ENCODE measurements around the gene STAMBPL1.

The STAMBPL1 gene

DNA sequence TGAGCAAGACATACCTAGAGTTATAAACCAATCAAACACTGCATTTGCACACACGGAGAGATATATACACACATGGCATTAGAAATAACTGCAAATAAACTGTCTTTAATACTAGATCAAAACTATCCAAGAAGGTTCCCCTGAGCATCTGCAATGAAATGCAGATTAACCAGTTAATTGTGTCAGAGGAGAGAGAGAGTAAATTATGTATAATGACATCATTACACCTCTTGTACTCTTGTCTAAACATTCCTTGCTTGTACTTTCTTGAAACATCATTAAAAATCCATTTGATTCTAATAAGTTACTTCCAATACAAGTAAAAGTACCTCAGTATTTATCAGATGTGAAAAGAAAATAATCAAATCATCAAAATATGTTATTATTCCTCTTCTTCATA lies 29.3 kb upstream of the STAMBPL1 start:
- no peaks in the 10 kb centered on the region for H3K4me1 ChIP-seq (ENCODE audit: control insufficient read depth in 2 of 2, insufficient read depth in 1 of 2, low read depth in 1 of 2, low read length in 2 of 2)
- DNase-seq (ENCODE audit: low spot score) = no peak
- H2AFZ ChIP-seq (ENCODE audit: low read length) = no peak overlapping the region
- no peak overlapping the region for H2BK15ac ChIP-seq (ENCODE audit: low read length)
- H2AK5ac ChIP-seq (ENCODE audit: low read depth, low read length) = no peak overlapping the region
- no peak overlapping the region for H2BK120ac ChIP-seq (ENCODE audit: low read depth, low read length)
- H2BK12ac ChIP-seq (ENCODE audit: low read length) = no peak overlapping the region
- no CpG with 5 or more reads among the region's 1 CpG for WGBS, 2 donors (ENCODE audit: extremely low coverage in 2 of 2, insufficient read length in 2 of 2, insufficient replicate concordance in 1 of 2)
- no peak overlapping the region for H3K9ac ChIP-seq (ENCODE audit: low read depth, low read length, poor library complexity)
- H3K36me3 ChIP-seq (replicated peaks in 1 of 2; ENCODE audit: control insufficient read depth in 2 of 2, insufficient read depth in 2 of 2, low read length in 2 of 2) = no peaks in the 10 kb centered on the region
- H4K8ac ChIP-seq (ENCODE audit: low read depth, low read length) = no peak overlapping the region
- no peak overlapping the region for H2BK5ac ChIP-seq (ENCODE audit: low read length)
- no peaks in the 10 kb centered on the region for H3K27me3 ChIP-seq (ENCODE audit: control insufficient read depth in 3 of 3, insufficient read depth in 3 of 3, low read depth in 1 of 3, low read length in 3 of 3)
- no peak overlapping the region for H4K91ac ChIP-seq (ENCODE audit: low read depth, low read length, poor library complexity)
- no peaks in the 10 kb centered on the region for H3K9me3 ChIP-seq (replicated peaks in 1 of 2; ENCODE audit: control insufficient read depth in 2 of 2, insufficient read depth in 1 of 2, low read depth in 1 of 2, low read length in 2 of 2)
- H3K27ac ChIP-seq (replicated peaks; ENCODE audit: low read length) = no peak overlapping the region
- no peak overlapping the region for H3K4me2 ChIP-seq (ENCODE audit: insufficient read depth, low read length, poor library complexity, severe bottlenecking)
- no peaks in the 10 kb centered on the region for H3K79me1 ChIP-seq (ENCODE audit: low read depth, low read length)
- H3K4ac ChIP-seq (ENCODE audit: low read length) = no peak overlapping the region
- H3K23ac ChIP-seq (ENCODE audit: low read depth, low read length, poor library complexity) = no peak overlapping the region
- no peak overlapping the region for H3K18ac ChIP-seq (ENCODE audit: low read length)
- H3K4me3 ChIP-seq (ENCODE audit: low read length in 2 of 2) = no peak overlapping the region
- H3K14ac ChIP-seq (ENCODE audit: low read length) = no peak overlapping the region

DNA sequence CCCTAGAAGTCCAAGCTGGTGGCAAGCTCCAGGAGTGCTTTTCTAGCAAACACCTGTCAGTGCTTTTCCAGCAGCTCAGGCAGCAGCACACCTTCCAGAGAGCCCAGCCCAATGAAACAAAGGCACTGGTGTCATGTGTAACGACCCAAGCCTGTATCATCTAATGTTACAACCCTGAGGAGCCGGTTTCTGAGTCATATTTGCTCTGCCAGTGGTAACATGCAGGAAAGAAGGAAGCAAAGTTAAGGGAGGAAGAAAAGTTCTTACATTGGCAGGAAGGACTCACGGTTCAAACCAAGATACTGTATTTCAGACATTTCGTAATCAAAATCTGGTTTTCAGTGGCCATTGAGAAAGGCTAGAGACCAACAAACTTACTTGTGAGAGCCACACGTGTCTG lies 28.3 kb upstream of the STAMBPL1 start, which contains the start of gene ANKRD22:
TSS of gene ANKRD22 (minus strand) at position 139 of the 400 bp plus-strand sequence. CDS start 237 bp downstream, outside the sequence.
- Histone ChIP-seq H3K9me3 (replicated peaks in 1 of 2; ENCODE audit: control insufficient read depth in 2 of 2, insufficient read depth in 1 of 2, low read depth in 1 of 2, low read length in 2 of 2) (no peaks in the 10 kb centered on the region), H3K27me3 (ENCODE audit: control insufficient read depth in 3 of 3, insufficient read depth in 3 of 3, low read depth in 1 of 3, low read length in 3 of 3) (no peaks in the 10 kb centered on the region), H3K9ac (ENCODE audit: low read depth, low read length, poor library complexity) (no peak within 1 kb of the TSS), H3K4me2 (ENCODE audit: insufficient read depth, low read length, poor library complexity, severe bottlenecking) (no peak within 1 kb of the TSS), H2BK5ac (ENCODE audit: low read length) (no peak within 1 kb of the TSS), H2AFZ (ENCODE audit: low read length) (no peak within 1 kb of the TSS), H4K8ac (ENCODE audit: low read depth, low read length) (no peak within 1 kb of the TSS), H2BK15ac (ENCODE audit: low read length) (no peak within 1 kb of the TSS), H3K4ac (ENCODE audit: low read length) (no peak within 1 kb of the TSS), H3K14ac (ENCODE audit: low read length) (no peak within 1 kb of the TSS), H3K4me1 (ENCODE audit: control insufficient read depth in 2 of 2, insufficient read depth in 1 of 2, low read depth in 1 of 2, low read length in 2 of 2) (no peaks in the 10 kb centered on the region), H2BK120ac (ENCODE audit: low read depth, low read length) (no peak within 1 kb of the TSS), H4K91ac (ENCODE audit: low read depth, low read length, poor library complexity) (no peak within 1 kb of the TSS), H2AK5ac (ENCODE audit: low read depth, low read length) (no peak within 1 kb of the TSS), H3K23ac (ENCODE audit: low read depth, low read length, poor library complexity) (no peak within 1 kb of the TSS), H3K79me1 (ENCODE audit: low read depth, low read length) (no peaks in the 10 kb centered on the region), H3K4me3 (ENCODE audit: low read length in 2 of 2) (no peak within 1 kb of the TSS), H3K36me3 (replicated peaks in 1 of 2; ENCODE audit: control insufficient read depth in 2 of 2, insufficient read depth in 2 of 2, low read length in 2 of 2) (no peaks in the 10 kb centered on the region), H3K27ac (replicated peaks; ENCODE audit: low read length) (no peak within 1 kb of the TSS), H2BK12ac (ENCODE audit: low read length) (no peak within 1 kb of the TSS), H3K18ac (ENCODE audit: low read length) (no peak within 1 kb of the TSS)
- no peak for DNase-seq (ENCODE audit: low spot score)
- no CpG with 5 or more reads among the region's 5 CpGs for WGBS, 2 donors (ENCODE audit: extremely low coverage in 2 of 2, insufficient read length in 2 of 2, insufficient replicate concordance in 1 of 2)

DNA sequence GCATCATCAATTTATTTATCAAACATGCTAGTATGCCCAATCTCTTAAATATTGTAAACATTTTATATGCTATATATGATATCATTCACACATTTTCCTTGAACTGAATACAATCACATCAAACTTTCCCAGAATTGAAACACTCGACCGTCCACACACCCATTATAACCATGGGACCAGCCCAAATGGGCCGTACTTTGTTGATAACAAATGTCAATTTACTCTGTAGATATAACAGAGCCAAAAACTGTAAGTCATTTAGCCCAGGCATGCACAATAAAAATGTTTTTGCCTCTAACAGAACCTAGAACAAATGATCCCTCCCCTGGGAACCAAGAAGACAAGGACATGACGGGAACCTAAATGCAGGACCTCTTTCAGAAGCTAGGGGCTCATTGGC lies 27.7 kb upstream of the STAMBPL1 start:
- no peaks in the 10 kb centered on the region for H3K9me3 ChIP-seq (replicated peaks in 1 of 2; ENCODE audit: control insufficient read depth in 2 of 2, insufficient read depth in 1 of 2, low read depth in 1 of 2, low read length in 2 of 2)
- no peak overlapping the region for H2BK5ac ChIP-seq (ENCODE audit: low read length)
- H3K9ac ChIP-seq (ENCODE audit: low read depth, low read length, poor library complexity) = no peak overlapping the region
- H4K91ac ChIP-seq (ENCODE audit: low read depth, low read length, poor library complexity) = no peak overlapping the region
- H2BK15ac ChIP-seq (ENCODE audit: low read length) = no peak overlapping the region
- no peak overlapping the region for H3K4me3 ChIP-seq (ENCODE audit: low read length in 2 of 2)
- H2BK12ac ChIP-seq (ENCODE audit: low read length) = no peak overlapping the region
- DNase-seq (ENCODE audit: low spot score) = no peak
- no peak overlapping the region for H3K4me2 ChIP-seq (ENCODE audit: insufficient read depth, low read length, poor library complexity, severe bottlenecking)
- no peak overlapping the region for H3K14ac ChIP-seq (ENCODE audit: low read length)
- H3K23ac ChIP-seq (ENCODE audit: low read depth, low read length, poor library complexity) = no peak overlapping the region
- no peaks in the 10 kb centered on the region for H3K4me1 ChIP-seq (ENCODE audit: control insufficient read depth in 2 of 2, insufficient read depth in 1 of 2, low read depth in 1 of 2, low read length in 2 of 2)
- H3K27ac ChIP-seq (replicated peaks; ENCODE audit: low read length) = no peak overlapping the region
- no peak overlapping the region for H3K18ac ChIP-seq (ENCODE audit: low read length)
- H3K27me3 ChIP-seq (ENCODE audit: control insufficient read depth in 3 of 3, insufficient read depth in 3 of 3, low read depth in 1 of 3, low read length in 3 of 3) = no peaks in the 10 kb centered on the region
- H2BK120ac ChIP-seq (ENCODE audit: low read depth, low read length) = no peak overlapping the region
- WGBS, 2 donors (ENCODE audit: extremely low coverage in 2 of 2, insufficient read length in 2 of 2, insufficient replicate concordance in 1 of 2) = no CpG with 5 or more reads among the region's 4 CpGs
- H3K36me3 ChIP-seq (replicated peaks in 1 of 2; ENCODE audit: control insufficient read depth in 2 of 2, insufficient read depth in 2 of 2, low read length in 2 of 2) = no peaks in the 10 kb centered on the region
- H3K4ac ChIP-seq (ENCODE audit: low read length) = no peak overlapping the region
- H2AFZ ChIP-seq (ENCODE audit: low read length) = no peak overlapping the region
- no peaks in the 10 kb centered on the region for H3K79me1 ChIP-seq (ENCODE audit: low read depth, low read length)
- H4K8ac ChIP-seq (ENCODE audit: low read depth, low read length) = no peak overlapping the region
- H2AK5ac ChIP-seq (ENCODE audit: low read depth, low read length) = no peak overlapping the region

DNA sequence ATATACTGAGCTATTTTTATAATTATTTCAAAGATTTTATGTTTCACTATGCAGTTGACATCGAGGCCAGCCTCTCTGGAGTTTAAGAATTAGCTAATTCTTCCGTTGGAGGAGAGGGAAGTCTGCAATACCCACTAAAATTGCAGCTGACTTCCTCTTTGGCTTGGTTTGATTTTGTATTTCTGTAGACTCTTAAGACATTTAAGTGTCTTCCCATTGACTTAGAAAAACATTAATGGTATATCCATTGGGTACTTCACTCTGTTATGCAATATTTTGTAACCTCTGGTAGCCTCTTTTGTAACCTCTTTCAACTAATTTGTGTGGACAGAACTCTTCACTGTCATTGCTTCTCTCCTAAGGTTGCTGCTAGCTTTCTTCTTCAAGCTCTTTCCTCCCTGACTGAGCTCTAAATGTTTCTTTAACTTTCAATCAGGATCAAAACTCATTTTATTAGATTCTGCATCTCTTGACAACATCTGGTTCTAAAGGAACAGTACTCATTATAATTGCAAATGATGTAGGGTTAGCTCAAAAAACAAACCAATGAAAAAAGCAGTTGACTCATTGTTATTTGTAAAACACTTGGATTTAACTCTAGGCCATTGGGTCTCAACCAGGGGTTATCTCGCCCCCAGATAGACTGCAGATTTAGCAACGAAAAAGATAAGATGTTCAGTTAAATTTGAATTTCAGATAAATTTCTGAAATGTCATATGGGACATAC lies 26.7 kb upstream of the STAMBPL1 start:
- Histone ChIP-seq H3K23ac (ENCODE audit: low read depth, low read length, poor library complexity) (no peak overlapping the region), H3K14ac (ENCODE audit: low read length) (no peak overlapping the region), H2BK5ac (ENCODE audit: low read length) (no peak overlapping the region), H3K9ac (ENCODE audit: low read depth, low read length, poor library complexity) (no peak overlapping the region), H2AFZ (ENCODE audit: low read length) (no peak overlapping the region), H3K4me2 (ENCODE audit: insufficient read depth, low read length, poor library complexity, severe bottlenecking) (no peak overlapping the region), H3K79me1 (ENCODE audit: low read depth, low read length) (no peaks in the 10 kb centered on the region), H3K36me3 (replicated peaks in 1 of 2; ENCODE audit: control insufficient read depth in 2 of 2, insufficient read depth in 2 of 2, low read length in 2 of 2) (no peaks in the 10 kb centered on the region), H3K4me1 (ENCODE audit: control insufficient read depth in 2 of 2, insufficient read depth in 1 of 2, low read depth in 1 of 2, low read length in 2 of 2) (no peaks in the 10 kb centered on the region), H2BK12ac (ENCODE audit: low read length) (no peak overlapping the region), H3K27me3 (ENCODE audit: control insufficient read depth in 3 of 3, insufficient read depth in 3 of 3, low read depth in 1 of 3, low read length in 3 of 3) (no peaks in the 10 kb centered on the region), H3K27ac (replicated peaks; ENCODE audit: low read length) (no peak overlapping the region), H2BK15ac (ENCODE audit: low read length) (no peak overlapping the region), H4K8ac (ENCODE audit: low read depth, low read length) (no peak overlapping the region), H2BK120ac (ENCODE audit: low read depth, low read length) (no peak overlapping the region), H4K91ac (ENCODE audit: low read depth, low read length, poor library complexity) (no peak overlapping the region), H3K4me3 (ENCODE audit: low read length in 2 of 2) (no peak overlapping the region), H3K4ac (ENCODE audit: low read length) (no peak overlapping the region), H2AK5ac (ENCODE audit: low read depth, low read length) (no peak overlapping the region), H3K9me3 (replicated peaks in 1 of 2; ENCODE audit: control insufficient read depth in 2 of 2, insufficient read depth in 1 of 2, low read depth in 1 of 2, low read length in 2 of 2) (no peaks in the 10 kb centered on the region), H3K18ac (ENCODE audit: low read length) (no peak overlapping the region)
- no peak for DNase-seq (ENCODE audit: low spot score)
- WGBS, 2 donors (ENCODE audit: extremely low coverage in 2 of 2, insufficient read length in 2 of 2, insufficient replicate concordance in 1 of 2) = no CpG with 5 or more reads among the region's 4 CpGs
